NB4 (cell line): Measurements from ENCODE around the gene ANXA9.

Source experiments
- CTCF ChIP-seq: IDR thresholded peaks from one replicate; pipeline ENCODE4 v1.5.1; 2012; ENCODE audit warnings: low read depth, low read length
- MAX ChIP-seq: IDR thresholded peaks from 2 replicates; pipeline ENCODE4 v1.6.1; 2011; ENCODE audit warnings: low read depth, low read length
- POLR2A ChIP-seq: IDR thresholded peaks from 2 replicates; pipeline ENCODE4 v1.6.1; 2011; ENCODE audit warnings: mild to moderate bottlenecking; ENCODE audit not compliant: insufficient read length; ENCODE audit errors: extremely low read depth

- no peak for TF ChIP-seq MAX
- TF ChIP-seq CTCF = no peak
- no peak for TF ChIP-seq POLR2A
These were observed 5.8 kb downstream of the ANXA9 start for GRCh38 chr1:150987924-150988323.
